ENCODE results near the gene CST9L. TPM values are rescaled to one million over a fixed set of nuclear protein-coding genes. Genes with fewer than 3 reads are reported as not detected.

Gene CST9L
- total RNA-seq, 5 donors from 2014 or later (not counting 1 experiment from before 2014, with no cell fraction given) = not detected

- H3K9me3 ChIP-seq = no peaks in the 10 kb centered on the region
- peaks cover 0 to 2% of the 10 kb centered on the region in 2 experiments for H3K4me1 ChIP-seq (ENCODE audit: control insufficient read depth in 1 of 2, extremely low read depth in 1 of 2, insufficient read depth in 2 of 2, low read length in 2 of 2)
- no peaks in the 10 kb centered on the region for H3K36me3 ChIP-seq (ENCODE audit: control insufficient read depth in 2 of 2, extremely low read depth in 1 of 2, insufficient read depth in 1 of 2, low read length in 1 of 2)
- H3K27me3 Mint-ChIP-seq = peaks cover 15 to 20% of the 10 kb centered on the region in 2 donors
- H3K27me3 ChIP-seq (replicated peaks in 1 of 2; ENCODE audit: control insufficient read depth in 2 of 2, extremely low read depth in 1 of 2, insufficient read depth in 2 of 2, low read length in 1 of 2) = peaks cover 0 to 20% of the 10 kb centered on the region in 2 experiments
- no peak for DNase-seq
- no peak for ATAC-seq (replicated peaks in 1 of 4)
- no peak overlapping the region for H3K27ac ChIP-seq (ENCODE audit: low read length)
- H3K9me3 Mint-ChIP-seq = no peaks in the 10 kb centered on the region
- H3K4me3 ChIP-seq (ENCODE audit: control insufficient read depth in 1 of 2, extremely low read depth in 1 of 2, low read length in 1 of 2) = no peak overlapping the region
- WGBS (ENCODE audit: insufficient coverage) = 89% methylated on average over 7 of the region's 7 CpGs
- H3K4me3 Mint-ChIP-seq = no peak overlapping the region
- ChIA-PET POLR2A (no interaction called here), CTCF (no interaction called here)
- H3K36me3 Mint-ChIP-seq = no peaks in the 10 kb centered on the region
- H3K27ac Mint-ChIP-seq = no peak overlapping the region
- peaks cover 0 to 5% (median 0%) of the 10 kb centered on the region in 3 donors for H3K4me1 Mint-ChIP-seq
Measured at GRCh38 chr20:23587631-23588030, 19.3 kb upstream of the CST9L start.

GRCh38 chr20:23586735-23587525 is 18.6 kb upstream of the CST9L start:
- WGBS (ENCODE audit: insufficient coverage) = 83% methylated on average over 9 of the region's 13 CpGs

GRCh38 chr20:23585808-23586734 is 17.8 kb upstream of the CST9L start:
- no peak overlapping the region for H3K4me3 Mint-ChIP-seq
- ATAC-seq (replicated peaks in 1 of 4) (no peak), DNase-seq (no peak)
- H3K36me3 ChIP-seq (ENCODE audit: control insufficient read depth in 2 of 2, extremely low read depth in 1 of 2, insufficient read depth in 1 of 2, low read length in 1 of 2) = no peaks in the 10 kb centered on the region
- H3K4me3 ChIP-seq (ENCODE audit: control insufficient read depth in 1 of 2, extremely low read depth in 1 of 2, low read length in 1 of 2) = no peak overlapping the region
- peaks cover 0 to 30% of the 10 kb centered on the region in 2 experiments for H3K27me3 ChIP-seq (replicated peaks in 1 of 2; ENCODE audit: control insufficient read depth in 2 of 2, extremely low read depth in 1 of 2, insufficient read depth in 2 of 2, low read length in 1 of 2)
- ChIA-PET CTCF (no interaction called here), POLR2A (no interaction called here)
- peaks cover 0 to 2% of the 10 kb centered on the region in 2 experiments for H3K4me1 ChIP-seq (ENCODE audit: control insufficient read depth in 1 of 2, extremely low read depth in 1 of 2, insufficient read depth in 2 of 2, low read length in 2 of 2)
- H3K27me3 Mint-ChIP-seq = peaks cover 22 to 27% of the 10 kb centered on the region in 2 donors
- peaks cover 0 to 5% (median 0%) of the 10 kb centered on the region in 3 donors for H3K4me1 Mint-ChIP-seq
- H3K27ac ChIP-seq (ENCODE audit: low read length) = no peak overlapping the region
- H3K36me3 Mint-ChIP-seq = no peaks in the 10 kb centered on the region
- no peak overlapping the region for H3K27ac Mint-ChIP-seq
- no peaks in the 10 kb centered on the region for H3K9me3 ChIP-seq
- H3K9me3 Mint-ChIP-seq = peaks cover 0 to 5% (median 0%) of the 10 kb centered on the region in 3 donors
- WGBS (ENCODE audit: insufficient coverage) = 67% methylated on average over 2 of the region's 5 CpGs

More at GRCh38 chr20:23586735-23587525, 18.6 kb upstream of the CST9L start:
- no peak for DNase-seq
- H3K36me3 ChIP-seq (ENCODE audit: control insufficient read depth in 2 of 2, extremely low read depth in 1 of 2, insufficient read depth in 1 of 2, low read length in 1 of 2) = no peaks in the 10 kb centered on the region
- CTCF ChIA-PET = no interaction called here
- H3K27ac Mint-ChIP-seq = no peak overlapping the region
- no peak for ATAC-seq (replicated peaks in 1 of 4)
- no peaks in the 10 kb centered on the region for H3K9me3 Mint-ChIP-seq
- POLR2A ChIA-PET = no interaction called here
- peaks cover 20 to 25% of the 10 kb centered on the region in 2 donors for H3K27me3 Mint-ChIP-seq
- no peak overlapping the region for H3K4me3 Mint-ChIP-seq
- peaks cover 0 to 25% of the 10 kb centered on the region in 2 experiments for H3K27me3 ChIP-seq (replicated peaks in 1 of 2; ENCODE audit: control insufficient read depth in 2 of 2, extremely low read depth in 1 of 2, insufficient read depth in 2 of 2, low read length in 1 of 2)
- peaks cover 0 to 2% of the 10 kb centered on the region in 2 experiments for H3K4me1 ChIP-seq (ENCODE audit: control insufficient read depth in 1 of 2, extremely low read depth in 1 of 2, insufficient read depth in 2 of 2, low read length in 2 of 2)
- no peak overlapping the region for H3K4me3 ChIP-seq (ENCODE audit: control insufficient read depth in 1 of 2, extremely low read depth in 1 of 2, low read length in 1 of 2)
- no peaks in the 10 kb centered on the region for H3K36me3 Mint-ChIP-seq
- H3K4me1 Mint-ChIP-seq = peaks cover 0 to 5% (median 0%) of the 10 kb centered on the region in 3 donors
- H3K27ac ChIP-seq (ENCODE audit: low read length) = no peak overlapping the region
- H3K9me3 ChIP-seq = no peaks in the 10 kb centered on the region

GRCh38 chr20:23585449-23585807 is 17.1 kb upstream of the CST9L start:
- ChIA-PET POLR2A (no interaction called here), CTCF (no interaction called here)
- Histone ChIP-seq H3K9me3 (no peaks in the 10 kb centered on the region), H3K4me1 (ENCODE audit: control insufficient read depth in 1 of 2, extremely low read depth in 1 of 2, insufficient read depth in 2 of 2, low read length in 2 of 2) (peaks cover 0 to 2% of the 10 kb centered on the region in 2 experiments), H3K27ac (ENCODE audit: low read length) (no peak overlapping the region), H3K36me3 (ENCODE audit: control insufficient read depth in 2 of 2, extremely low read depth in 1 of 2, insufficient read depth in 1 of 2, low read length in 1 of 2) (no peaks in the 10 kb centered on the region), H3K4me3 (ENCODE audit: control insufficient read depth in 1 of 2, extremely low read depth in 1 of 2, low read length in 1 of 2) (no peak overlapping the region), H3K27me3 (replicated peaks in 1 of 2; ENCODE audit: control insufficient read depth in 2 of 2, extremely low read depth in 1 of 2, insufficient read depth in 2 of 2, low read length in 1 of 2) (peaks cover 0 to 30% of the 10 kb centered on the region in 2 experiments)
- Mint-ChIP-seq H3K4me1 (peaks cover 0 to 5% (median 0%) of the 10 kb centered on the region in 3 donors), H3K27me3 (peaks cover 24 to 27% of the 10 kb centered on the region in 2 donors), H3K9me3 (peaks cover 0 to 9% (median 0%) of the 10 kb centered on the region in 3 donors), H3K27ac (no peak overlapping the region), H3K4me3 (no peak overlapping the region), H3K36me3 (no peaks in the 10 kb centered on the region)
- ATAC-seq (replicated peaks in 1 of 4) (peak in 1 of 4 experiments; percentile 11), DNase-seq (no peak)
- WGBS (ENCODE audit: insufficient coverage) = 68% methylated on average over 4 of the region's 5 CpGs

- no peaks in the 10 kb centered on the region for H3K36me3 ChIP-seq (ENCODE audit: control insufficient read depth in 2 of 2, extremely low read depth in 1 of 2, insufficient read depth in 1 of 2, low read length in 1 of 2)
- Mint-ChIP-seq H3K9me3 (peaks cover 0 to 10% (median 0%) of the 10 kb centered on the region in 3 donors), H3K36me3 (no peaks in the 10 kb centered on the region), H3K4me1 (peaks cover 0 to 5% (median 0%) of the 10 kb centered on the region in 3 donors), H3K27ac (no peak overlapping the region), H3K27me3 (peaks cover 24 to 27% of the 10 kb centered on the region in 2 donors), H3K4me3 (no peak overlapping the region)
- no peak for DNase-seq
- ChIA-PET POLR2A (no interaction called here), CTCF (no interaction called here)
- no peak overlapping the region for H3K27ac ChIP-seq (ENCODE audit: low read length)
- peaks cover 0 to 30% of the 10 kb centered on the region in 2 experiments for H3K27me3 ChIP-seq (replicated peaks in 1 of 2; ENCODE audit: control insufficient read depth in 2 of 2, extremely low read depth in 1 of 2, insufficient read depth in 2 of 2, low read length in 1 of 2)
- H3K4me1 ChIP-seq (ENCODE audit: control insufficient read depth in 1 of 2, extremely low read depth in 1 of 2, insufficient read depth in 2 of 2, low read length in 2 of 2) = peaks cover 0 to 2% of the 10 kb centered on the region in 2 experiments
- ATAC-seq (replicated peaks in 1 of 4) = peak in 1 of 4 experiments; percentile 19
- H3K4me3 ChIP-seq (ENCODE audit: control insufficient read depth in 1 of 2, extremely low read depth in 1 of 2, low read length in 1 of 2) = no peak overlapping the region
- H3K9me3 ChIP-seq = no peaks in the 10 kb centered on the region
- 0% methylated on average over 1 of the region's 5 CpGs for WGBS (ENCODE audit: insufficient coverage)
Measured at GRCh38 chr20:23584434-23585199, 16.3 kb upstream of the CST9L start.

GRCh38 chr20:23583526-23583925 is 15.2 kb upstream of the CST9L start:
- Mint-ChIP-seq H3K27ac (no peak overlapping the region), H3K9me3 (peaks cover 0 to 10% (median 0%) of the 10 kb centered on the region in 3 donors), H3K4me1 (no peaks in the 10 kb centered on the region), H3K4me3 (no peak overlapping the region), H3K27me3 (peaks cover 24 to 26% of the 10 kb centered on the region in 2 donors), H3K36me3 (no peaks in the 10 kb centered on the region)
- H3K9me3 ChIP-seq = no peaks in the 10 kb centered on the region
- peaks cover 0 to 30% of the 10 kb centered on the region in 2 experiments for H3K27me3 ChIP-seq (replicated peaks in 1 of 2; ENCODE audit: control insufficient read depth in 2 of 2, extremely low read depth in 1 of 2, insufficient read depth in 2 of 2, low read length in 1 of 2)
- POLR2A ChIA-PET = no interaction called here
- no peak overlapping the region for H3K4me3 ChIP-seq (ENCODE audit: control insufficient read depth in 1 of 2, extremely low read depth in 1 of 2, low read length in 1 of 2)
- no peak overlapping the region for H3K27ac ChIP-seq (ENCODE audit: low read length)
- H3K36me3 ChIP-seq (ENCODE audit: control insufficient read depth in 2 of 2, extremely low read depth in 1 of 2, insufficient read depth in 1 of 2, low read length in 1 of 2) = no peaks in the 10 kb centered on the region
- DNase-seq (no peak), ATAC-seq (replicated peaks in 1 of 4) (no peak)
- CTCF ChIA-PET = no interaction called here
- peaks cover 0 to 2% of the 10 kb centered on the region in 2 experiments for H3K4me1 ChIP-seq (ENCODE audit: control insufficient read depth in 1 of 2, extremely low read depth in 1 of 2, insufficient read depth in 2 of 2, low read length in 2 of 2)

Data from T-cell (primary cell).